Measurements from ENCODE around the gene ZNG1B. TPM values are rescaled to one million over a fixed set of nuclear protein-coding genes. Genes with fewer than 3 reads are reported as not detected.

The ZNG1B gene
- 13.0 and 27.8 TPM in 2 replicates for total RNA-seq

GRCh38 chr2:113437508-113438465, at the start of gene ZNG1B:
Gene ZNG1B, plus strand, starts transcription at chr2:113437691. Its CDS starts 178 bp downstream, at chr2:113437869.

GRCh38 chr2:113498365-113498764, 60.9 kb downstream of the ZNG1B start, which contains the start of gene FOXD4L1:
Gene FOXD4L1, plus strand, starts transcription at chr2:113498665. Its CDS starts 592 bp downstream, at chr2:113499257.

Other genes with a start within 250 kb of the ZNG1B start
- gene PAX8, start 158.8 kb upstream of the ZNG1B start, total RNA-seq, result 2.1 and 2.8 TPM in 2 replicates
- gene FOXD4L1, start 61.0 kb downstream of the ZNG1B start, total RNA-seq, result 0.07 TPM in 1 of 2 replicates, not detected in the other
- gene RABL2A, start 189.6 kb downstream of the ZNG1B start, total RNA-seq, result 0.98 and 2.1 TPM in 2 replicates

Data from mammary microvascular endothelial cell (primary cell).